SK-N-SH (cell line): Measurements from ENCODE around the gene ERN1. TPM values are rescaled to one million over a fixed set of nuclear protein-coding genes. Genes with fewer than 3 reads are reported as not detected.

Source experiments
- CTCF ChIA-PET: fragments of 300-600, 350-600 bp; formaldehyde crosslinking; extraction: SDS; loops from one replicate; lab custom pipeline; 2021; lab: Yijun Ruan, JAX
- POLR2A ChIA-PET: fragments of 350-600 bp; sonication (Branson Sonifier 250); formaldehyde crosslinking; extraction: SDS; loops from one replicate; lab custom pipeline; 2020; ENCODE audit warnings: antibody characterized with exemption, inconsistent platforms; lab: Yijun Ruan, JAX
- DNase-seq: peaks from one replicate; pipeline ENCODE4 v3.0.0; 2012
- H2AFZ ChIP-seq: fragments of 200-600 bp; sonication (generic); 2 replicates; pipeline ENCODE4 v1.8.1; 2016; ENCODE audit warnings: antibody characterized with exemption, mild to moderate bottlenecking, low read depth
- H3F3A ChIP-seq: fragments of 200-600 bp; sonication (generic); replicated peaks from 2 replicates; pipeline ENCODE3; 2016; ENCODE audit warnings: antibody characterized with exemption, mild to moderate bottlenecking; ENCODE audit not compliant: insufficient read depth
- H3K27ac ChIP-seq, 2 experiments: fragments of 200-500 bp in 1 of 2; fragments of 200-600 bp in 1 of 2; sonication (Bioruptor generic) in 1 of 2; sonication (generic), shearing (Covaris generic) in 1 of 2; 2 replicates each; pipeline versions ENCODE4 v1.5.1 to v1.6.1; 2014 to 2016; ENCODE audit warnings: low read depth in 2 of 2, inconsistent platforms in 1 of 2, low read length in 1 of 2, mild to moderate bottlenecking in 1 of 2, mixed read lengths in 1 of 2
- H3K27me3 ChIP-seq: fragments of 200-600 bp; sonication (generic), shearing (Covaris generic); 2 replicates; pipeline ENCODE4 v1.6.1; 2016; ENCODE audit warnings: mixed run types; ENCODE audit not compliant: insufficient read depth
- H3K36me3 ChIP-seq, 2 experiments: fragments of 200-500 bp in 1 of 2; fragments of 200-600 bp in 1 of 2; sonication (Bioruptor generic) in 1 of 2; sonication (generic) in 1 of 2; replicated peaks in 1 of 2; 2 replicates each; pipeline versions ENCODE3 to v1.5.1; 2014 to 2016; ENCODE audit warnings: low read length in 1 of 2, mild to moderate bottlenecking in 1 of 2; ENCODE audit not compliant: insufficient read depth in 2 of 2, control insufficient read depth in 1 of 2
- H3K4me1 ChIP-seq, 2 experiments: fragments of 200-500 bp in 1 of 2; fragments of 200-600 bp in 1 of 2; sonication (Bioruptor generic) in 1 of 2; sonication (generic), shearing (Covaris generic) in 1 of 2; 2 replicates each; pipeline versions ENCODE4 v1.5.1 to v1.6.1; 2014 to 2016; ENCODE audit warnings: low read depth in 1 of 2, low read length in 1 of 2, mixed run types in 1 of 2; ENCODE audit not compliant: insufficient read depth in 2 of 2, control insufficient read depth in 1 of 2
- H3K4me2 ChIP-seq: fragments of 200-600 bp; sonication (generic), shearing (Covaris generic); 2 replicates; pipeline ENCODE4 v1.6.1; 2017; ENCODE audit warnings: mixed run types
- H3K4me3 ChIP-seq, 2 experiments: fragments of 200-500 bp in 1 of 2; fragments of 200-600 bp in 1 of 2; sonication (Bioruptor generic) in 1 of 2; sonication (generic), shearing (Covaris generic) in 1 of 2; 2 replicates each; pipeline versions ENCODE4 v1.5.1 to v1.8.1; 2014 to 2016; ENCODE audit warnings: low read depth in 2 of 2, inconsistent platforms in 1 of 2, low read length in 1 of 2, mild to moderate bottlenecking in 1 of 2, mixed read lengths in 1 of 2, moderate library complexity in 1 of 2
- H3K79me2 ChIP-seq: fragments of 200-600 bp; sonication (generic); 2 replicates; pipeline ENCODE4 v1.8.1; 2017; ENCODE audit warnings: mild to moderate bottlenecking; ENCODE audit not compliant: insufficient read depth
- H3K9ac ChIP-seq: fragments of 200-600 bp; sonication (generic); 2 replicates; pipeline ENCODE4 v1.6.1; 2017; ENCODE audit warnings: mixed run types
- H3K9me2 ChIP-seq: fragments of 200-600 bp; sonication (generic); 2 replicates; pipeline ENCODE4 v1.6.1; 2017; ENCODE audit warnings: mixed run types
- H3K9me3 ChIP-seq: fragments of 200-600 bp; sonication (generic); 2 replicates; pipeline ENCODE4 v1.6.1; 2017; ENCODE audit warnings: mixed run types, mild to moderate bottlenecking, moderate library complexity
- H4K20me1 ChIP-seq: fragments of 200-600 bp; sonication (generic); 2 replicates; pipeline ENCODE4 v1.6.1; 2017; ENCODE audit warnings: mild to moderate bottlenecking, mixed run types; ENCODE audit not compliant: insufficient read depth
- CHD2 ChIP-seq: fragments of 150-350 bp; IDR thresholded peaks from 2 replicates; pipeline ENCODE4 v1.6.1; 2018; ENCODE audit warnings: low read length; ENCODE audit not compliant: partially characterized antibody
- EP300 ChIP-seq, 2 experiments: IDR thresholded peaks; 2 replicates each; pipeline versions ENCODE4 v1.4.0 to v1.6.1; 2012; ENCODE audit warnings: borderline replicate concordance in 1 of 2, low read depth in 1 of 2, low read length in 1 of 2
- EZH2phosphoT487 ChIP-seq: fragments of 200-600 bp; sonication (generic); IDR thresholded peaks from 2 replicates; pipeline ENCODE4 v1.6.1; 2017; ENCODE audit warnings: low read depth, mixed run types, mild to moderate bottlenecking, antibody characterized with exemption, moderate library complexity, borderline replicate concordance
- FOSL2 ChIP-seq: IDR thresholded peaks from 2 replicates; pipeline ENCODE4 v1.4.0; 2012; ENCODE audit warnings: low read depth, mild to moderate bottlenecking, moderate library complexity, borderline replicate concordance
- FOXJ3 ChIP-seq: sonication (generic); formaldehyde crosslinking; IDR thresholded peaks from 2 replicates; pipeline ENCODE4 v1.5.1; 2020; ENCODE audit warnings: mild to moderate bottlenecking, missing genetic modification reagents
- FOXM1 ChIP-seq: IDR thresholded peaks from 2 replicates; pipeline ENCODE4 v1.4.0; 2012; ENCODE audit warnings: low read depth, mild to moderate bottlenecking
- GATA2 ChIP-seq: sonication (generic); formaldehyde crosslinking; IDR thresholded peaks from 2 replicates; pipeline ENCODE4 v1.5.0; 2020; ENCODE audit warnings: mild to moderate bottlenecking, missing genetic modification reagents
- IRF3 ChIP-seq: fragments of 150-350 bp; IDR thresholded peaks from 2 replicates; pipeline ENCODE4 v1.6.1; 2016; ENCODE audit warnings: mild to moderate bottlenecking, low read depth, low read length
- MXI1 ChIP-seq: IDR thresholded peaks from 2 replicates; pipeline ENCODE4 v1.6.1; 2012; ENCODE audit warnings: mild to moderate bottlenecking, low read depth, low read length, improper control_type of control experiment
- NFIC ChIP-seq: IDR thresholded peaks from 2 replicates; pipeline ENCODE4 v1.4.0; 2012; ENCODE audit warnings: borderline replicate concordance
- NRF1 ChIP-seq: IDR thresholded peaks from 2 replicates; pipeline ENCODE4 v1.6.1; 2012; ENCODE audit warnings: low read depth, mild to moderate bottlenecking, low read length
- PBX3 ChIP-seq: IDR thresholded peaks from 2 replicates; pipeline ENCODE4; 2012
- RAD21 ChIP-seq: IDR thresholded peaks from 2 replicates; pipeline ENCODE4 v1.6.1; 2012; ENCODE audit warnings: mild to moderate bottlenecking, low read length
- RCOR1 ChIP-seq: fragments of 150-350 bp; IDR thresholded peaks from 2 replicates; pipeline ENCODE4 v1.6.1; 2017; ENCODE audit warnings: antibody characterized with exemption, low read length
- RFX5 ChIP-seq: IDR thresholded peaks from 2 replicates; pipeline ENCODE4 v1.6.1; 2012; ENCODE audit warnings: mild to moderate bottlenecking, improper control_type of control experiment, low read length
- RXRA ChIP-seq: IDR thresholded peaks from 2 replicates; pipeline ENCODE4 v1.4.0; 2012; ENCODE audit warnings: low read depth, mild to moderate bottlenecking, borderline replicate concordance
- SIN3A ChIP-seq: IDR thresholded peaks from 2 replicates; pipeline ENCODE4 v1.6.1; 2012; ENCODE audit warnings: low read depth, mild to moderate bottlenecking, low read length, moderate library complexity, borderline replicate concordance
- SMC3 ChIP-seq: IDR thresholded peaks from 2 replicates; pipeline ENCODE4 v1.6.1; 2012; ENCODE audit warnings: low read depth, low read length, improper control_type of control experiment
- TCF12 ChIP-seq: IDR thresholded peaks from 2 replicates; pipeline ENCODE4 v1.4.0; 2012
- YY1 ChIP-seq: IDR thresholded peaks from 2 replicates; pipeline ENCODE4 v1.4.0; 2012; ENCODE audit warnings: low read depth, mild to moderate bottlenecking
- ZBTB33 ChIP-seq: IDR thresholded peaks from 2 replicates; pipeline ENCODE4 v1.4.0; 2012; ENCODE audit warnings: low read depth, borderline replicate concordance
- WGBS: methylation state at CpG from one replicate; pipeline ENCODE4 v1.1.6; 2017; ENCODE audit warnings: low lambda C conversion rate; 5-methylcytosine and 5-hydroxymethylcytosine counted together
- polyA plus RNA-seq, 3 experiments: library from polyadenylated mRNA; depleted of rRNA; stranded (reverse); fragments of >200 nt; gene quantifications; 2 replicates each; pipeline ENCODE4 v1.2.3, GENCODE V29; 2012

ERN1 gene
- polyA plus RNA-seq, 1 of the 3 experiments (the other 2 are of a cell fraction): 7.3 TPM

- Histone ChIP-seq H4K20me1 (no peaks in the 10 kb centered on the region), H3K4me3 (no peak overlapping the region), H3K9me2 (no peaks in the 10 kb centered on the region), H3K36me3 (peaks cover 32 to 34% of the 10 kb centered on the region in 2 experiments), H3K9ac (no peak overlapping the region), H3K27ac (no peak overlapping the region), H3K9me3 (no peaks in the 10 kb centered on the region), H3K27me3 (no peaks in the 10 kb centered on the region), H2AFZ (no peak overlapping the region), H3K79me2 (no peaks in the 10 kb centered on the region), H3K4me1 (no peaks in the 10 kb centered on the region), H3F3A (no peaks in the 10 kb centered on the region), H3K4me2 (no peak overlapping the region)
- ChIA-PET CTCF (interaction anchor here (0.8 to 14.7 kb wide), 5 partner anchors 19 to 213 kb away, joined by 3 to 160 read pairs (median 3); partner anchors contain the start of gene ERN1), POLR2A (no interaction called here)
- no peak for TF ChIP-seq IRF3
- no peak for TF ChIP-seq RFX5
- TF ChIP-seq TCF12: no peak
- TF ChIP-seq RCOR1: no peak
- no peak for TF ChIP-seq NFIC
- no peak for TF ChIP-seq SMC3
- 92% methylated on average over 1 of the region's 1 CpG for WGBS
- DNase-seq: no peak
These were observed 60.8 kb downstream of the ERN1 start for GRCh38 chr17:64069143-64069542.

- Histone ChIP-seq H3K27me3 (no peaks in the 10 kb centered on the region), H3K27ac (no peak overlapping the region), H3K4me2 (no peak overlapping the region), H3K4me3 (no peak overlapping the region), H3K9me3 (no peaks in the 10 kb centered on the region), H3K79me2 (no peaks in the 10 kb centered on the region), H2AFZ (no peak overlapping the region), H3K36me3 (peaks cover 29 to 31% of the 10 kb centered on the region in 2 experiments), H4K20me1 (no peaks in the 10 kb centered on the region), H3K4me1 (no peaks in the 10 kb centered on the region), H3K9me2 (no peaks in the 10 kb centered on the region), H3K9ac (no peak overlapping the region), H3F3A (no peaks in the 10 kb centered on the region)
- POLR2A ChIA-PET: no interaction called here
- CTCF ChIA-PET: interaction anchor here (1.2 to 14.7 kb wide), 3 partner anchors 40 to 214 kb away, joined by 3 to 160 read pairs (median 28); partner anchors contain the start of gene ERN1
- TF ChIP-seq FOXM1: no peak
- no peak for TF ChIP-seq RCOR1
- no peak for TF ChIP-seq CHD2
- no peak for TF ChIP-seq ZBTB33
- no peak for TF ChIP-seq PBX3
- TF ChIP-seq RXRA: no peak
- TF ChIP-seq FOSL2: no peak
- TF ChIP-seq MXI1: no peak
- TF ChIP-seq IRF3: no peak
- no peak for TF ChIP-seq YY1
- no peak for TF ChIP-seq GATA2 (CRISPR knock-in tag)
- TF ChIP-seq NRF1: no peak
- TF ChIP-seq NFIC: no peak
- TF ChIP-seq SIN3A: no peak
- no peak for TF ChIP-seq RAD21
- no peak for TF ChIP-seq EP300 (IDR thresholded peaks at IDR 0.05; ENCODE audit: borderline replicate concordance in 1 of 2, low read depth in 1 of 2, low read length in 1 of 2)
- TF ChIP-seq FOXJ3: no peak
- TF ChIP-seq EZH2phosphoT487: no peak
- no peak for DNase-seq
- 67% methylated on average over 3 of the region's 3 CpGs for WGBS
These were observed 62.3 kb downstream of the ERN1 start for GRCh38 chr17:64067657-64068056.
